ENCODE measurements around the gene ZNF117.
"Not testable (repeated sequence)": the region's sequence is repeated elsewhere in the genome, so short reads cannot be mapped to it uniquely, and the experiment has no call there.

Gene ZNF117

GRCh38 chr7:64996305-64996704, 5.5 kb upstream of the ZNF117 start:
- DNase-seq (ENCODE audit: low read depth) = no peak

GRCh38 chr7:64993901-64994300, 3.1 kb upstream of the ZNF117 start:
- DNase-seq (ENCODE audit: low read depth) = no peak

- DNase-seq (ENCODE audit: low read depth) = no peak
Observed at GRCh38 chr7:64992971-64993370, 2.1 kb upstream of the ZNF117 start.

- no peak for DNase-seq (ENCODE audit: low read depth)
Observed at GRCh38 chr7:64990216-64990615, 620 bp downstream of the ZNF117 start.

GRCh38 chr7:64978497-64979203, 12.2 kb downstream of the ZNF117 start:
- DNase-seq (ENCODE audit: low read depth) = no peak

- DNase-seq (ENCODE audit: low read depth) = no peak
Observed at GRCh38 chr7:64965594-64965993, 25.2 kb downstream of the ZNF117 start.

GRCh38 chr7:64959072-64959747, 31.6 kb downstream of the ZNF117 start:
- DNase-seq (ENCODE audit: low read depth) = no peak

- DNase-seq (ENCODE audit: low read depth) = no peak
Observed at GRCh38 chr7:64951250-64951848, 39.5 kb downstream of the ZNF117 start.

GRCh38 chr7:64950673-64951072, 40.2 kb downstream of the ZNF117 start:
- DNase-seq (ENCODE audit: low read depth) = not testable (repeated sequence)

GRCh38 chr7:64948774-64949173, 42.1 kb downstream of the ZNF117 start:
- DNase-seq (ENCODE audit: low read depth) = not testable (repeated sequence)

- no peak for DNase-seq (ENCODE audit: low read depth)
Observed at GRCh38 chr7:64947252-64948000, 43.4 kb downstream of the ZNF117 start.

- no peak for DNase-seq (ENCODE audit: low read depth)
Observed at GRCh38 chr7:64946772-64947171, 44.1 kb downstream of the ZNF117 start.

- no peak for DNase-seq (ENCODE audit: low read depth)
Observed at GRCh38 chr7:64945503-64946175, 45.2 kb downstream of the ZNF117 start.

GRCh38 chr7:64944667-64945502, 46.0 kb downstream of the ZNF117 start:
- DNase-seq (ENCODE audit: low read depth) = not testable (repeated sequence)

- DNase-seq (ENCODE audit: low read depth) = not testable (repeated sequence)
Observed at GRCh38 chr7:64940021-64940420, 50.8 kb downstream of the ZNF117 start.

- DNase-seq (ENCODE audit: low read depth) = no peak
Observed at GRCh38 chr7:64938540-64938939, 52.3 kb downstream of the ZNF117 start.

- no peak for DNase-seq (ENCODE audit: low read depth)
Observed at GRCh38 chr7:64934478-64934877, 56.4 kb downstream of the ZNF117 start.

GRCh38 chr7:64928252-64929187, 62.3 kb downstream of the ZNF117 start:
- not testable (repeated sequence) for DNase-seq (ENCODE audit: low read depth)

Data from T-helper 22 cell (primary cell).